Measurements from ENCODE around the gene FBXL3. TPM values are rescaled to one million over a fixed set of nuclear protein-coding genes. Genes with fewer than 3 reads are reported as not detected.

FBXL3 gene, protein sequence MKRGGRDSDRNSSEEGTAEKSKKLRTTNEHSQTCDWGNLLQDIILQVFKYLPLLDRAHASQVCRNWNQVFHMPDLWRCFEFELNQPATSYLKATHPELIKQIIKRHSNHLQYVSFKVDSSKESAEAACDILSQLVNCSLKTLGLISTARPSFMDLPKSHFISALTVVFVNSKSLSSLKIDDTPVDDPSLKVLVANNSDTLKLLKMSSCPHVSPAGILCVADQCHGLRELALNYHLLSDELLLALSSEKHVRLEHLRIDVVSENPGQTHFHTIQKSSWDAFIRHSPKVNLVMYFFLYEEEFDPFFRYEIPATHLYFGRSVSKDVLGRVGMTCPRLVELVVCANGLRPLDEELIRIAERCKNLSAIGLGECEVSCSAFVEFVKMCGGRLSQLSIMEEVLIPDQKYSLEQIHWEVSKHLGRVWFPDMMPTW
- total RNA-seq (2014; rRNA removed; shearing (Covaris generic)) (14.6 and 19.4 TPM in 2 replicates), polyA plus RNA-seq (2016; fragmentation: Nextera tagmentation; extraction: Ambion mirVana) (3.9 and 5.0 TPM in 2 replicates)
- long read RNA-seq, partial matches to known transcripts, result 1 of 5 reads
- long read RNA-seq, other reads (novel, unspliced or antisense), result 1 of 5 reads

DNA sequence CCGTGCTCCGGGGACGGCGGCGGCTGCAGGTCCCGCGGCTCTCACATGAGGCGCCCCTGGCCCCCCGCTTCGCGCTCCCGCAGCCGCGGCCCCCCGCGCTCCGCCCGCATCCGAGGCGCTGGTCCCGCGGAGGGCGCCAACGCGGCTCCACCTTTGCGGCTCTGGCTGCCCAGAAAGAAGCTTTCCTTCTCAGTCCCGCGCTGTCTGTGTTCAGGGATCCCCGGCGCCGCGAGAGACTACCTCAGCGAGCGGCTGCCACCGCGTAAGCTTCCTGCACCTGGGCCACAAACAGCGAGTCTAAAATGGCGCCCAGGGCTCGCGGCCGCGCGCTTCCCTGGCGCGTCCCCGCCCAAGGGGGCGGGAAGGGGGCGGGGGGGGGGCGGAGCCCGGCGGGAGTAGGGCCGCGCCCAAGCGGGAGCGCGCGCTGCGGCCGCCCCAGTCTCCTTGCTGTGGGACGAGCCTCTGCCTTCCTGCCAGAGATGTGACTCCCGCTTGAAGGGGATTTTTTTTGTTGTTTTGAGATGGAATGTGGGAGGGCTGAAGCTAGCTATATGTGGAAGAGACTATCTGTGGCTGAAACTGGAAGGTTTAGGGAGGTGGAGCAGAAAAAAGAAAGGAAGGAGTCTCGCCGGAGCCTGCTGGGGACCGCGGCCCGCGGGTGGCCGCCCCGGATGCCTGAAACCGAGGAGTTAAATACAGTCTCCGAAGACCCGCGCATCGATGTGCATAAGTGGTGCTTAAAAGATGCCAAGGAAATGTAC, at the start of gene FBXL3:
Gene FBXL3 (minus strand): TSS at position 299 of the 761 bp plus-strand sequence. CDS start 5,299 bp downstream, outside the sequence.
- Histone ChIP-seq H2AFZ (peak within 1 kb of the TSS; percentile 96), H3K36me3 (ENCODE audit: insufficient read depth) (no peaks in the 10 kb centered on the region), H3K79me2 (replicated peaks; ENCODE audit: insufficient read depth) (peaks cover 43% of the 10 kb centered on the region), H3K9me2 (ENCODE audit: insufficient read depth) (no peaks in the 10 kb centered on the region), H3F3A (replicated peaks; ENCODE audit: low read depth) (peaks cover 10% of the 10 kb centered on the region; the same call in 1 of the 2 replicates), H3K4me1 (ENCODE audit: insufficient read depth) (peaks cover 21% of the 10 kb centered on the region), H4K20me1 (replicated peaks; ENCODE audit: insufficient read depth) (peaks cover 22% of the 10 kb centered on the region), H3K4me2 (peak within 1 kb of the TSS; percentile 92), H3K4me3 (peak within 1 kb of the TSS; percentile 82), H3K27me3 (ENCODE audit: insufficient read depth) (no peaks in the 10 kb centered on the region), H3K27ac (ENCODE audit: low read depth) (peak within 1 kb of the TSS; percentile 95)
- H3K27ac Mint-ChIP-seq, result peak within 1 kb of the TSS; percentile 96
- peak within 1 kb of the TSS; percentile 91 for H3K4me3 Mint-ChIP-seq
- ATAC-seq (peak; percentile 80), DNase-seq (ENCODE audit: low spot score) (peak; percentile 84)
- H3K4me1 Mint-ChIP-seq, result peaks cover 27% of the 10 kb centered on the region
- no peaks in the 10 kb centered on the region for H3K36me3 Mint-ChIP-seq (ENCODE audit: low read depth)
- H3K9me3 Mint-ChIP-seq, result no peaks in the 10 kb centered on the region
- peaks cover 4% of the 10 kb centered on the region for H3K27me3 Mint-ChIP-seq (ENCODE audit: insufficient read depth, low read depth, poor library complexity)
- no peak for TF ChIP-seq REST (IDR thresholded peaks at IDR 0.05; ENCODE audit: unreplicated experiment)
- TF ChIP-seq, protein P1, sequence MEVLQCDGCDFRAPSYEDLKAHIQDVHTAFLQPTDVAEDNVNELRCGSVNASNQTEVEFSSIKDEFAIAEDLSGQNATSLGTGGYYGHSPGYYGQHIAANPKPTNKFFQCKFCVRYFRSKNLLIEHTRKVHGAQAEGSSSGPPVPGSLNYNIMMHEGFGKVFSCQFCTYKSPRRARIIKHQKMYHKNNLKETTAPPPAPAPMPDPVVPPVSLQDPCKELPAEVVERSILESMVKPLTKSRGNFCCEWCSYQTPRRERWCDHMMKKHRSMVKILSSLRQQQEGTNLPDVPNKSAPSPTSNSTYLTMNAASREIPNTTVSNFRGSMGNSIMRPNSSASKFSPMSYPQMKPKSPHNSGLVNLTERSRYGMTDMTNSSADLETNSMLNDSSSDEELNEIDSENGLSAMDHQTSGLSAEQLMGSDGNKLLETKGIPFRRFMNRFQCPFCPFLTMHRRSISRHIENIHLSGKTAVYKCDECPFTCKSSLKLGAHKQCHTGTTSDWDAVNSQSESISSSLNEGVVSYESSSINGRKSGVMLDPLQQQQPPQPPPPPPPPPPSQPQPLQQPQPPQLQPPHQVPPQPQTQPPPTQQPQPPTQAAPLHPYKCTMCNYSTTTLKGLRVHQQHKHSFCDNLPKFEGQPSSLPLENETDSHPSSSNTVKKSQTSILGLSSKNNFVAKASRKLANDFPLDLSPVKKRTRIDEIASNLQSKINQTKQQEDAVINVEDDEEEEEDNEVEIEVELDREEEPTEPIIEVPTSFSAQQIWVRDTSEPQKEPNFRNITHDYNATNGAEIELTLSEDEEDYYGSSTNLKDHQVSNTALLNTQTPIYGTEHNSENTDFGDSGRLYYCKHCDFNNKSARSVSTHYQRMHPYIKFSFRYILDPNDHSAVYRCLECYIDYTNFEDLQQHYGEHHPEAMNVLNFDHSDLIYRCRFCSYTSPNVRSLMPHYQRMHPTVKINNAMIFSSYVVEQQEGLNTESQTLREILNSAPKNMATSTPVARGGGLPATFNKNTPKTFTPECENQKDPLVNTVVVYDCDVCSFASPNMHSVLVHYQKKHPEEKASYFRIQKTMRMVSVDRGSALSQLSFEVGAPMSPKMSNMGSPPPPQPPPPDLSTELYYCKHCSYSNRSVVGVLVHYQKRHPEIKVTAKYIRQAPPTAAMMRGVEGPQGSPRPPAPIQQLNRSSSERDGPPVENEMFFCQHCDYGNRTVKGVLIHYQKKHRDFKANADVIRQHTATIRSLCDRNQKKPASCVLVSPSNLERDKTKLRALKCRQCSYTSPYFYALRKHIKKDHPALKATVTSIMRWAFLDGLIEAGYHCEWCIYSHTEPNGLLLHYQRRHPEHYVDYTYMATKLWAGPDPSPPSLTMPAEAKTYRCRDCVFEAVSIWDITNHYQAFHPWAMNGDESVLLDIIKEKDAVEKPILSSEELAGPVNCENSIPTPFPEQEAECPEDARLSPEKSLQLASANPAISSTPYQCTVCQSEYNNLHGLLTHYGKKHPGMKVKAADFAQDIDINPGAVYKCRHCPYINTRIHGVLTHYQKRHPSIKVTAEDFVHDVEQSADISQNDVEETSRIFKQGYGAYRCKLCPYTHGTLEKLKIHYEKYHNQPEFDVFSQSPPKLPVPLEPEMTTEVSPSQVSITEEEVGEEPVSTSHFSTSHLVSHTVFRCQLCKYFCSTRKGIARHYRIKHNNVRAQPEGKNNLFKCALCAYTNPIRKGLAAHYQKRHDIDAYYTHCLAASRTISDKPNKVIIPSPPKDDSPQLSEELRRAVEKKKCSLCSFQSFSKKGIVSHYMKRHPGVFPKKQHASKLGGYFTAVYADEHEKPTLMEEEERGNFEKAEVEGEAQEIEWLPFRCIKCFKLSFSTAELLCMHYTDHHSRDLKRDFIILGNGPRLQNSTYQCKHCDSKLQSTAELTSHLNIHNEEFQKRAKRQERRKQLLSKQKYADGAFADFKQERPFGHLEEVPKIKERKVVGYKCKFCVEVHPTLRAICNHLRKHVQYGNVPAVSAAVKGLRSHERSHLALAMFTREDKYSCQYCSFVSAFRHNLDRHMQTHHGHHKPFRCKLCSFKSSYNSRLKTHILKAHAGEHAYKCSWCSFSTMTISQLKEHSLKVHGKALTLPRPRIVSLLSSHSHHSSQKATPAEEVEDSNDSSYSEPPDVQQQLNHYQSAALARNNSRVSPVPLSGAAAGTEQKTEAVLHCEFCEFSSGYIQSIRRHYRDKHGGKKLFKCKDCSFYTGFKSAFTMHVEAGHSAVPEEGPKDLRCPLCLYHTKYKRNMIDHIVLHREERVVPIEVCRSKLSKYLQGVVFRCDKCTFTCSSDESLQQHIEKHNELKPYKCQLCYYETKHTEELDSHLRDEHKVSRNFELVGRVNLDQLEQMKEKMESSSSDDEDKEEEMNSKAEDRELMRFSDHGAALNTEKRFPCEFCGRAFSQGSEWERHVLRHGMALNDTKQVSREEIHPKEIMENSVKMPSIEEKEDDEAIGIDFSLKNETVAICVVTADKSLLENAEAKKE (CRISPR knock-in tag; IDR thresholded peaks at IDR 0.05), result no peak
- peak; percentile 89 for TF ChIP-seq POLR2AphosphoS5 (IDR thresholded peaks at IDR 0.05; ENCODE audit: low read depth)
- TF ChIP-seq, protein P2, sequence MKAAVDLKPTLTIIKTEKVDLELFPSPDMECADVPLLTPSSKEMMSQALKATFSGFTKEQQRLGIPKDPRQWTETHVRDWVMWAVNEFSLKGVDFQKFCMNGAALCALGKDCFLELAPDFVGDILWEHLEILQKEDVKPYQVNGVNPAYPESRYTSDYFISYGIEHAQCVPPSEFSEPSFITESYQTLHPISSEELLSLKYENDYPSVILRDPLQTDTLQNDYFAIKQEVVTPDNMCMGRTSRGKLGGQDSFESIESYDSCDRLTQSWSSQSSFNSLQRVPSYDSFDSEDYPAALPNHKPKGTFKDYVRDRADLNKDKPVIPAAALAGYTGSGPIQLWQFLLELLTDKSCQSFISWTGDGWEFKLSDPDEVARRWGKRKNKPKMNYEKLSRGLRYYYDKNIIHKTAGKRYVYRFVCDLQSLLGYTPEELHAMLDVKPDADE (IDR thresholded peaks at IDR 0.05), result no peak
